GM10266 (cell line): ENCODE measurements around the gene CHPF.

Source experiments
- DNase-seq: peaks from one replicate; pipeline ENCODE4 v3.0.0; 2012; ENCODE audit errors: extremely low spot score
- CTCF ChIP-seq: IDR thresholded peaks from 2 replicates; pipeline ENCODE4 v1.5.1; 2012; ENCODE audit warnings: mild to moderate bottlenecking, low read depth; ENCODE audit not compliant: control insufficient read depth, insufficient read depth; ENCODE audit errors: missing control alignments

Gene CHPF

GRCh38 chr2:219543596-219544358 lies at the start of gene CHPF, which contains the start of gene TMEM198:
CHPF (minus strand) TSS chr2:219543809; CDS start chr2:219543538, 271 bp downstream.
TMEM198 (plus strand) TSS chr2:219544028; CDS start chr2:219544728, 700 bp downstream.
- no peak for TF ChIP-seq CTCF
- DNase-seq = peak; percentile 99

- DNase-seq = no peak
- no peak for TF ChIP-seq CTCF
Measured at GRCh38 chr2:219593154-219593553, 49.5 kb upstream of the CHPF start.

- no peak for TF ChIP-seq CTCF
- DNase-seq = no peak
Measured at GRCh38 chr2:219592736-219593135, 49.1 kb upstream of the CHPF start.

GRCh38 chr2:219591091-219591490 lies 47.5 kb upstream of the CHPF start:
- DNase-seq = no peak
- TF ChIP-seq CTCF = no peak

GRCh38 chr2:219581346-219581745 lies 37.7 kb upstream of the CHPF start:
- no peak for DNase-seq
- TF ChIP-seq CTCF = no peak

GRCh38 chr2:219578811-219579613 lies 35.4 kb upstream of the CHPF start:
- no peak for TF ChIP-seq CTCF

More at GRCh38 chr2:219578811-219579613, 35.4 kb upstream of the CHPF start:
- no peak for DNase-seq
